ENCODE measurements around the gene PRDM16.
A peak's percentile ranks its signal among the peaks of the same experiment; 100 is the strongest.

The PRDM16 gene

GRCh38 chr1:3032371-3033039, 36.5 kb upstream of the PRDM16 start:
- no peak for DNase-seq (ENCODE audit: low read depth, low spot score)

GRCh38 chr1:3033040-3033789, 35.8 kb upstream of the PRDM16 start:
- DNase-seq (ENCODE audit: low read depth, low spot score), result no peak

- DNase-seq (ENCODE audit: low read depth, low spot score), result no peak
Observed at GRCh38 chr1:3033790-3034090, 35.3 kb upstream of the PRDM16 start.

- DNase-seq (ENCODE audit: low read depth, low spot score), result no peak
Observed at GRCh38 chr1:3034162-3034561, 34.8 kb upstream of the PRDM16 start.

- no peak for DNase-seq (ENCODE audit: low read depth, low spot score)
Observed at GRCh38 chr1:3034728-3035562, 34.1 kb upstream of the PRDM16 start.

GRCh38 chr1:3035563-3036446, 33.2 kb upstream of the PRDM16 start:
- no peak for DNase-seq (ENCODE audit: low read depth, low spot score)

GRCh38 chr1:3036447-3037280, 32.3 kb upstream of the PRDM16 start:
- peak; percentile 22 for DNase-seq (ENCODE audit: low read depth, low spot score)

GRCh38 chr1:3037281-3038040, 31.5 kb upstream of the PRDM16 start:
- DNase-seq (ENCODE audit: low read depth, low spot score), result no peak

GRCh38 chr1:3038113-3038551, 30.9 kb upstream of the PRDM16 start:
- DNase-seq (ENCODE audit: low read depth, low spot score), result no peak

GRCh38 chr1:3038571-3039181, 30.3 kb upstream of the PRDM16 start:
- no peak for DNase-seq (ENCODE audit: low read depth, low spot score)

- DNase-seq (ENCODE audit: low read depth, low spot score), result no peak
Observed at GRCh38 chr1:3040004-3040403, 29.0 kb upstream of the PRDM16 start.

GRCh38 chr1:3042481-3042880, 26.5 kb upstream of the PRDM16 start:
- DNase-seq (ENCODE audit: low read depth, low spot score), result no peak

GRCh38 chr1:3049164-3049563, 19.8 kb upstream of the PRDM16 start:
- no peak for DNase-seq (ENCODE audit: low read depth, low spot score)

- DNase-seq (ENCODE audit: low read depth, low spot score), result no peak
Observed at GRCh38 chr1:3049905-3050304, 19.1 kb upstream of the PRDM16 start.

GRCh38 chr1:3050603-3051002, 18.4 kb upstream of the PRDM16 start:
- DNase-seq (ENCODE audit: low read depth, low spot score), result no peak

GRCh38 chr1:3051270-3052268, 17.4 kb upstream of the PRDM16 start:
- no peak for DNase-seq (ENCODE audit: low read depth, low spot score)

- no peak for DNase-seq (ENCODE audit: low read depth, low spot score)
Observed at GRCh38 chr1:3052501-3052900, 16.5 kb upstream of the PRDM16 start.

- no peak for DNase-seq (ENCODE audit: low read depth, low spot score)
Observed at GRCh38 chr1:3053366-3053980, 15.5 kb upstream of the PRDM16 start.

Measured in ELF-1 (cell line).